ENCODE results near the gene PARD6B. TPM values are rescaled to one million over a fixed set of nuclear protein-coding genes. Genes with fewer than 3 reads are reported as not detected.

PARD6B gene
- total RNA-seq, 5 donors from 2014 or later (not counting 1 experiment from before 2014, with no cell fraction given) = 5.9 to 12.4 (median 9.4) TPM

DNA sequence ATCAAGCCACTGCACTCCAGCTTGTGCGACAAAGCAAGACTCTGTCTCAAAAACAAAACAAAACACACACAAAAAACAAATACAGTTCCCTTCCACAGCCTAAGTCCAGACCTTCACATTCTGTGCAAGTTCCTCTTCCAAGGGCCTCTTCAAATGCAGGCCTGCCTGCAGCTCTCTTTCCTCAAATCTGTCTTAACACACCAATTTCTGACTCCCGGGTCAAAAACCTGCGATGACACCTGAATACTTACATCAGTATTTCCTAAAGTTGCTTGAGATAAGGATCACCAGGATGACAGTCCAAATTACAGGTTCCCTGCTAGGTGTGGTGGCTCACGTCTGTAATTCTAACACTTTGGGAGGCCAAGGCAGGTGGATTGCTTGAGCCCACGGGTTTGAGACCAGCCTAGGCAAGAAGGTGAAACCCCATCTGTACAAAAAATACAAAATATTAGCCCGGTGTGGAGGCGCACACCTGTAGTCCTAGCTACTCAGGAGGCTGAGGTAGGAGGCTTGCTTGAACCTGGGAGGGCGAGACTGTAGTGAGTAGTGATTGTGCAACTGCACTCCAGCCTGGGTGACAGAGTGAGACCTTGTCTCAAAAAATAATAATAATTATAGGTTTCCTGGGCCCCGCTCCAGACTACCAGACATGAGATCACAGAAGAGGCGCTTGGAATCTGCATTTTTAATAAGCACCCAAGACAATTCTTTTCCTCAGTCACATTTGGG lies 8.8 kb upstream of the PARD6B start:
- H3K9me3 Mint-ChIP-seq = no peaks in the 10 kb centered on the region
- peaks cover 0 to 17% of the 10 kb centered on the region in 2 experiments for H3K27me3 ChIP-seq (replicated peaks in 1 of 2; ENCODE audit: control insufficient read depth in 2 of 2, extremely low read depth in 1 of 2, insufficient read depth in 2 of 2, low read length in 1 of 2)
- H3K4me3 ChIP-seq (ENCODE audit: control insufficient read depth in 1 of 2, extremely low read depth in 1 of 2, low read length in 1 of 2) = no peak overlapping the region
- POLR2A ChIA-PET = no interaction called here
- no peak overlapping the region for H3K4me3 Mint-ChIP-seq
- CTCF ChIA-PET = interaction anchor here in 1 of 2 donors (0.6 to 0.7 kb wide), 2 partner anchors 134 to 254 kb away, joined by 4 read pairs; no protein-coding TSS in a partner anchor
- H3K4me1 Mint-ChIP-seq = no peaks in the 10 kb centered on the region
- H3K27ac Mint-ChIP-seq = no peak overlapping the region
- no peaks in the 10 kb centered on the region for H3K4me1 ChIP-seq (ENCODE audit: control insufficient read depth in 1 of 2, extremely low read depth in 1 of 2, insufficient read depth in 2 of 2, low read length in 2 of 2)
- no peak overlapping the region for H3K27ac ChIP-seq (ENCODE audit: low read length)
- WGBS (ENCODE audit: insufficient coverage) = 68% methylated on average over 6 of the region's 10 CpGs
- H3K36me3 Mint-ChIP-seq = no peaks in the 10 kb centered on the region
- no peaks in the 10 kb centered on the region for H3K36me3 ChIP-seq (ENCODE audit: control insufficient read depth in 2 of 2, extremely low read depth in 1 of 2, insufficient read depth in 1 of 2, low read length in 1 of 2)
- H3K9me3 ChIP-seq = no peaks in the 10 kb centered on the region
- H3K27me3 Mint-ChIP-seq = peaks cover 2 to 7% of the 10 kb centered on the region in 2 donors
- no peak for DNase-seq
- ATAC-seq (replicated peaks in 1 of 4) = no peak

DNA sequence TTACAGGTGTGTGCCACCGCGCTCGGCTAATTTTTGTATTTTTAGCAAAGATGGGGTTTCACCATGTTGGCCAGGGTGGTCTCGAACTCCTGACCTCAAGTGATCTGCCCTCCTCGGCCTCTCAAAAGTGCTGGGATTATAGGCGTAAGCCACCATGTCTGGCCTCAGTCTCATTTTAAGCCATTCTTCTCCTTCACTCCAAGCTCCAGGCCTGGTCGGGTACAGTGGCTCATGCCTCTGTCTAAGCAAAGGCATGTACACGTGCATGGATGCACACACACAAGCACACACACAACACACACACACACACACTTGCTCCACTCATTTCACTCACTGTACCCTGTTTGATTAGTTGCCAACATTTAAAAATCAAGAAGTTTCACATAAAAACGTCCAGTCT lies 7.7 kb upstream of the PARD6B start:
- CTCF ChIA-PET = no interaction called here
- Histone ChIP-seq H3K4me3 (ENCODE audit: control insufficient read depth in 1 of 2, extremely low read depth in 1 of 2, low read length in 1 of 2) (no peak overlapping the region), H3K4me1 (ENCODE audit: control insufficient read depth in 1 of 2, extremely low read depth in 1 of 2, insufficient read depth in 2 of 2, low read length in 2 of 2) (no peaks in the 10 kb centered on the region), H3K27ac (ENCODE audit: low read length) (no peak overlapping the region), H3K36me3 (ENCODE audit: control insufficient read depth in 2 of 2, extremely low read depth in 1 of 2, insufficient read depth in 1 of 2, low read length in 1 of 2) (no peaks in the 10 kb centered on the region), H3K9me3 (no peaks in the 10 kb centered on the region), H3K27me3 (replicated peaks in 1 of 2; ENCODE audit: control insufficient read depth in 2 of 2, extremely low read depth in 1 of 2, insufficient read depth in 2 of 2, low read length in 1 of 2) (peaks cover 0 to 12% of the 10 kb centered on the region in 2 experiments)
- no peak for DNase-seq
- Mint-ChIP-seq H3K9me3 (no peaks in the 10 kb centered on the region), H3K4me1 (no peaks in the 10 kb centered on the region), H3K36me3 (no peaks in the 10 kb centered on the region), H3K27ac (no peak overlapping the region), H3K27me3 (no peaks in the 10 kb centered on the region), H3K4me3 (no peak overlapping the region)
- POLR2A ChIA-PET = no interaction called here
- ATAC-seq (replicated peaks in 1 of 4) = no peak
- 92% methylated on average over 5 of the region's 9 CpGs for WGBS (ENCODE audit: insufficient coverage)

DNA sequence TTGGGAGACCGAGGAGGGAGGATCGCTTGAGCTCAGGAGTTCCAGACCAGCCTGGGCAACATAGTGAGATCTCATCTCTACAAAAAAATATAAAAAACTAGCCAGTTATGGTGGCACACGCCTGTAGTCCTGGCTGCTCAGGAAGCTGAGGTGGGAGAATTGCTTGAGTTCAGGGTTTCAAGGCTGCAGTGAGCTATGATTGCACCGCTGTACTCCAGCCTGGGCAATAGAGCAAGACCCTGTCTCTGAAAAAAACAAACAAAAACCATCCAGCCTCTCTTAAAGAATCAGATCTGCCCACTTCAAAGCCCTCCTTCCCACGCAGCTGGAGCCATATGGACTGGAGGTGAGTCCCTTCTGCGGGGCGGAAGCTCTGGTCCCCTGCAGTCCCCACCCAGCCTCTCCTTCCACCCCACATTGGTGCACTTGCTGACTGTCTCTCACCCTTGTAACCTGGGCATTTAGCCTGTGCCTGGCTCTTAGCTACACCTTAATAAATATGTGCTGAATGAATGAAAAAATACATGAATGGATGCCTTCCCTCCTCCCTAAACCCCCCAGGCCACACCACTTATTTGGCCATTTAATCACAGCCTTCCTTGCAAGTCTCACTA lies 7.2 kb upstream of the PARD6B start:
- Mint-ChIP-seq H3K9me3 (no peaks in the 10 kb centered on the region), H3K27ac (no peak overlapping the region), H3K4me1 (no peaks in the 10 kb centered on the region), H3K36me3 (no peaks in the 10 kb centered on the region), H3K4me3 (no peak overlapping the region), H3K27me3 (no peaks in the 10 kb centered on the region)
- DNase-seq = no peak
- Histone ChIP-seq H3K27me3 (replicated peaks in 1 of 2; ENCODE audit: control insufficient read depth in 2 of 2, extremely low read depth in 1 of 2, insufficient read depth in 2 of 2, low read length in 1 of 2) (peaks cover 0 to 12% of the 10 kb centered on the region in 2 experiments), H3K4me1 (ENCODE audit: control insufficient read depth in 1 of 2, extremely low read depth in 1 of 2, insufficient read depth in 2 of 2, low read length in 2 of 2) (no peaks in the 10 kb centered on the region), H3K27ac (ENCODE audit: low read length) (no peak overlapping the region), H3K4me3 (ENCODE audit: control insufficient read depth in 1 of 2, extremely low read depth in 1 of 2, low read length in 1 of 2) (no peak overlapping the region), H3K36me3 (ENCODE audit: control insufficient read depth in 2 of 2, extremely low read depth in 1 of 2, insufficient read depth in 1 of 2, low read length in 1 of 2) (no peaks in the 10 kb centered on the region), H3K9me3 (no peaks in the 10 kb centered on the region)
- WGBS (ENCODE audit: insufficient coverage) = 75% methylated on average over 1 of the region's 7 CpGs
- CTCF ChIA-PET = no interaction called here
- POLR2A ChIA-PET = no interaction called here
- no peak for ATAC-seq (replicated peaks in 1 of 4)

DNA sequence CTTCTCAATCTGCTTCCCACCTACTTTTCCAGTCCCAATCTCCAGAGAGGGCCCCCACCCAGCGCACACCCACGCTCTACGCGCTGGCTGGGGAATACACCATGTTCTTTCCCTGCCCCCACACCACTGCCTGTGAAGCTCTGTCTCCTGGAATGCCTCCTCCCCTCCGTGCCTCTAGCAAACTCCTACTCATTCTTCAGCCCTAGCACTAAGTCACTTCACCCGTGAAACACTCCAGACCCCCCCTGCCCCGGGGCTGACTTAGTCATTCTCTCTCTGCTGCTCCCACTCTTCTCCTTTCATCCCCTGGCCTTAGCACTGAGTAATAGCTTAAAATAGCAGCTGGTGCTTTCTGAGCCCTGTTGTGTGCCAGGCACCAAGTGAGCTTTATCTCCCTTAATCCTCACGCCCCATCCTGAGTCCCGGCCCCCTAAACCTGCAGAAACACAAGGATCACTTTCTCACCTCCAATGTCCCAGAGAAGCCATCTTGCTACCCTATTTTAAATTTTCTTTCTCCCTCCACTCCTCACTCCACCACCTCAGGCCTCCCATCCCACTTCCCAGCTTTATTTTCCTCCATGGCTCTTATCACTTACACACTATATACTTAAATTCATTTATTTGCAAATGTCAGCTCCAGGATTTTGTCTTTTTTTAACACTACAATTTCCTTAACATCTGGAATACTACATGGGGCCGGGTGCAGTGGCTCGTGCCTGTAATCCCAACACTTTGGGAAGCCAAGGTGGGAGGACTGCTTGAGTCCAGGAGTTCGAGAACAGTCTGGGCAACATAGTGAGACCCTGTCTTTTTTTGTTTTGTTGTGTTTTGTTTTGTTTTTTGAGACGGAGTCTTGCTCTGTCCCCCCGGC lies 6.3 kb upstream of the PARD6B start:
- ATAC-seq (replicated peaks in 1 of 4) (no peak), DNase-seq (peak in 1 of 35 experiments; percentile 4)

DNA sequence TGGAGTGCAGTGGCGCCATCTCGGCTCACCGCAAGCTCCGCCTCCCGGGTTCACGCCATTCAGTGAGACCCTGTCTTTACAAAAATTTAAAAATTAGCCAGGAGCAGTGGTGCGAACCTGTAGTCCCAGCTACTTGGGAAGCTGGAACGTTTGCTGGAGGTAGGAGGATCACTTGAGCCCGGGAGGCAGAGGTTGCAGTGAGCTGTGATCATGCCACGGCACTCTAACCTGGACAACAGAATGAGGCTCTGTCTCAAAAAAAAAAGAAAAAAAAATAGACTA lies 5.7 kb upstream of the PARD6B start:
- Mint-ChIP-seq H3K36me3 (no peaks in the 10 kb centered on the region), H3K27me3 (no peaks in the 10 kb centered on the region), H3K4me3 (no peak overlapping the region), H3K27ac (no peak overlapping the region), H3K4me1 (peaks cover 0 to 6% (median 2%) of the 10 kb centered on the region in 3 donors), H3K9me3 (no peaks in the 10 kb centered on the region)
- ATAC-seq (replicated peaks in 1 of 4) (no peak), DNase-seq (no peak)
- 97% methylated on average over 6 of the region's 10 CpGs for WGBS (ENCODE audit: insufficient coverage)
- Histone ChIP-seq H3K27ac (ENCODE audit: low read length) (no peak overlapping the region), H3K4me1 (ENCODE audit: control insufficient read depth in 1 of 2, extremely low read depth in 1 of 2, insufficient read depth in 2 of 2, low read length in 2 of 2) (peaks cover 0 to 7% of the 10 kb centered on the region in 2 experiments), H3K4me3 (ENCODE audit: control insufficient read depth in 1 of 2, extremely low read depth in 1 of 2, low read length in 1 of 2) (no peak overlapping the region), H3K36me3 (ENCODE audit: control insufficient read depth in 2 of 2, extremely low read depth in 1 of 2, insufficient read depth in 1 of 2, low read length in 1 of 2) (no peaks in the 10 kb centered on the region), H3K9me3 (no peaks in the 10 kb centered on the region), H3K27me3 (replicated peaks in 1 of 2; ENCODE audit: control insufficient read depth in 2 of 2, extremely low read depth in 1 of 2, insufficient read depth in 2 of 2, low read length in 1 of 2) (peaks cover 0 to 12% of the 10 kb centered on the region in 2 experiments)
- CTCF ChIA-PET = no interaction called here
- POLR2A ChIA-PET = no interaction called here

More for the DNA sequence above, 6.3 kb upstream of the PARD6B start:
- H3K27ac ChIP-seq (ENCODE audit: low read length) = no peak overlapping the region
- H3K4me3 ChIP-seq (ENCODE audit: control insufficient read depth in 1 of 2, extremely low read depth in 1 of 2, low read length in 1 of 2) = no peak overlapping the region
- Mint-ChIP-seq H3K27me3 (no peaks in the 10 kb centered on the region), H3K4me1 (peaks cover 0 to under 1% (median 0%) of the 10 kb centered on the region in 3 donors), H3K4me3 (no peak overlapping the region), H3K36me3 (no peaks in the 10 kb centered on the region), H3K9me3 (no peaks in the 10 kb centered on the region), H3K27ac (no peak overlapping the region)
- no peaks in the 10 kb centered on the region for H3K9me3 ChIP-seq
- 39% methylated on average over 13 of the region's 14 CpGs for WGBS (ENCODE audit: insufficient coverage)
- peaks cover 0 to under 1% of the 10 kb centered on the region in 2 experiments for H3K4me1 ChIP-seq (ENCODE audit: control insufficient read depth in 1 of 2, extremely low read depth in 1 of 2, insufficient read depth in 2 of 2, low read length in 2 of 2)
- no peaks in the 10 kb centered on the region for H3K36me3 ChIP-seq (ENCODE audit: control insufficient read depth in 2 of 2, extremely low read depth in 1 of 2, insufficient read depth in 1 of 2, low read length in 1 of 2)
- CTCF ChIA-PET = no interaction called here
- peaks cover 0 to 12% of the 10 kb centered on the region in 2 experiments for H3K27me3 ChIP-seq (replicated peaks in 1 of 2; ENCODE audit: control insufficient read depth in 2 of 2, extremely low read depth in 1 of 2, insufficient read depth in 2 of 2, low read length in 1 of 2)
- POLR2A ChIA-PET = no interaction called here

DNA sequence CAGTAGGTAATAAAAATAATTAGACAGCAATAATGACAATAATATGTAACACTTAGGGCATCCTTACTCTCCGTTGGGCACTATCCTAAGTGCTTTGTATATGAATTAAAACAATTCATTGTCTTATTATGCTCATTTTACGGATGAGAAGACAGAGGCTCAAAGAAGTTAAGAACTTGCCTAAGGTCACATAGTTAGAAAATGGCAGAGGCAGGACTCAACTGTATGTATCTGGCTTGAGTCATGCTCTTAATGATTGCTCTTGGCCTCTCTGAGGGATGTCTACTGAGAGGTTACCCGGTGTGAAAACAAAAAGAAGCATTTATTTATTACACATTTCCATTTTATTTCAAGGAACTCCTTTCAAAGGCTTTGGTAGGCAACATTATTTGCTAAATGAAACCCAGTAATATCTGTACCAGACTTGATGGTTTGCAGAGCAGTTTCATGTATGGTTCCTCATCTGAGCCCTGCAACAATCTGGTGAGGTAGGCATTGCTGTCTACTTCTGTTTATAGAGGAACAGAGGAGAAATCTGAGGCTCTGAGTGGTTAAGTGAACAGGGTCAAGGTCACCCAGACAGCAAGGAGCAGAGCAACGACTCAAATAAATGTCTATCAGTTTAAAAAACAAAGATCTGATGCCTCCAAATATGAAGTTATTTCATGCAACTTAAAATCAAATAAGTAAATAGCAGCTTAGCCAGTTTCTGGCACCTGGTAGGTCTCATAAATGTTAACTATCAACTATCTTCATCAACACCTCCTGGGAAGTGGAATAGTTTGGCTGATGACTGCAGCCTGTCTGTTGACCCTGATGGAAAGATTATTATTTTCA lies 4.2 kb upstream of the PARD6B start:
- H3K4me3 ChIP-seq (ENCODE audit: control insufficient read depth in 1 of 2, extremely low read depth in 1 of 2, low read length in 1 of 2) = no peak overlapping the region
- no peak overlapping the region for H3K4me3 Mint-ChIP-seq
- H3K4me1 ChIP-seq (ENCODE audit: control insufficient read depth in 1 of 2, extremely low read depth in 1 of 2, insufficient read depth in 2 of 2, low read length in 2 of 2) = peaks cover under 1 to 12% of the 10 kb centered on the region in 2 experiments
- no peak overlapping the region for H3K27ac Mint-ChIP-seq
- ATAC-seq (replicated peaks in 1 of 4) = no peak
- no peaks in the 10 kb centered on the region for H3K27me3 Mint-ChIP-seq
- H3K9me3 Mint-ChIP-seq = no peaks in the 10 kb centered on the region
- no peaks in the 10 kb centered on the region for H3K9me3 ChIP-seq
- DNase-seq = no peak
- ChIA-PET CTCF (interaction anchor here in 1 of 2 donors (0.7 kb wide), 1 partner anchor 339 kb away, joined by 6 read pairs; no protein-coding TSS in a partner anchor), POLR2A (no interaction called here)
- no peaks in the 10 kb centered on the region for H3K36me3 Mint-ChIP-seq
- no peak overlapping the region for H3K27ac ChIP-seq (ENCODE audit: low read length)
- WGBS (ENCODE audit: insufficient coverage) = 100% methylated on average over 1 of the region's 4 CpGs
- peaks cover 2 to 8% (median 4%) of the 10 kb centered on the region in 3 donors for H3K4me1 Mint-ChIP-seq
- no peaks in the 10 kb centered on the region for H3K36me3 ChIP-seq (ENCODE audit: control insufficient read depth in 2 of 2, extremely low read depth in 1 of 2, insufficient read depth in 1 of 2, low read length in 1 of 2)
- H3K27me3 ChIP-seq (replicated peaks in 1 of 2; ENCODE audit: control insufficient read depth in 2 of 2, extremely low read depth in 1 of 2, insufficient read depth in 2 of 2, low read length in 1 of 2) = peaks cover 0 to 12% of the 10 kb centered on the region in 2 experiments

Data from T-cell (primary cell).